Vagina (tissue), 2 donors: ENCODE data around the gene TUBD1. TPM values are rescaled to one million over a fixed set of nuclear protein-coding genes. Genes with fewer than 3 reads are reported as not detected.
"Not testable (repeated sequence)": the region's sequence is repeated elsewhere in the genome, so short reads cannot be mapped to it uniquely, and the experiment has no call there.

Source experiments
- DNase-seq, 2 donors: peaks; one replicate each; pipeline ENCODE4 v3.0.0-alpha.2; 2017; ENCODE audit errors: extremely low spot score in 2 of 2
- H3K27ac ChIP-seq: fragments of 200-600 bp; sonication (generic); one replicate; pipeline ENCODE4 v1.5.1; 2019
- H3K27me3 ChIP-seq: fragments of 200-600 bp; sonication (generic); one replicate; pipeline ENCODE4 v1.5.1; 2019
- H3K36me3 ChIP-seq, 2 donors: fragments of 200-600 bp; sonication (generic); one replicate each; pipeline ENCODE4 v1.5.1; 2017 to 2019
- H3K4me1 ChIP-seq: fragments of 200-600 bp; sonication (generic); one replicate; pipeline ENCODE4 v1.5.1; 2019
- H3K4me3 ChIP-seq, 2 donors: fragments of 200-600 bp; sonication (generic); 1 replicate in 1 of 2; 2 replicates in 1 of 2; pipeline ENCODE4 v1.5.1; 2016 to 2019
- H3K9me3 ChIP-seq: fragments of 200-600 bp; sonication (generic); one replicate; pipeline ENCODE4 v1.5.1; 2019
- CTCF ChIP-seq, 3 experiments: fragments of 450-650 bp in 2 of 3; fragments of 200-600 bp in 1 of 3; sonication (generic) in 1 of 3; IDR thresholded peaks; one replicate each; pipeline ENCODE4 v1.5.1; 2017 to 2019; ENCODE audit warnings: antibody characterized with exemption in 3 of 3, mild to moderate bottlenecking in 2 of 3, moderate library complexity in 2 of 3
- POLR2A ChIP-seq, 2 donors: fragments of 450-650 bp; IDR thresholded peaks; one replicate each; pipeline ENCODE4 v1.6.1; 2017; ENCODE audit warnings: antibody characterized with exemption in 2 of 2, mild to moderate bottlenecking in 2 of 2, moderate library complexity in 2 of 2
- POLR2AphosphoS5 ChIP-seq, 2 donors: sonication (generic); formaldehyde crosslinking; IDR thresholded peaks; one replicate each; pipeline ENCODE4 v1.9.0; 2017; ENCODE audit warnings: antibody characterized with exemption in 2 of 2, mild to moderate bottlenecking in 2 of 2, low read depth in 1 of 2; ENCODE audit not compliant: insufficient read depth in 1 of 2
- intact Hi-C: fragments of 100-400 bp; cut with DNase I; formaldehyde crosslinking; loops from one replicate; pipeline ENCODE4 v1.15.1; 2023
- total RNA-seq: library from RNA; depleted of rRNA; stranded (reverse); fragments of >200 nt; gene quantifications from one replicate; pipeline ENCODE4 v1.2.3, GENCODE V29; 2016

Gene TUBD1
- total RNA-seq, 1 donor from 2014 or later = 16.2 TPM

GRCh38 chr17:59830007-59830630 is 62.6 kb downstream of the TUBD1 start:
- intact Hi-C loops = no loop called here
- TF ChIP-seq CTCF (IDR thresholded peaks at IDR 0.05) (no peak), POLR2A (IDR thresholded peaks at IDR 0.05) (no peak), POLR2AphosphoS5 (IDR thresholded peaks at IDR 0.05; ENCODE audit: insufficient read depth in 1 of 2, low read depth in 1 of 2) (no peak)
- no peak for DNase-seq
- H3K36me3 ChIP-seq = no peaks in the 10 kb centered on the region
- no peaks in the 10 kb centered on the region for H3K27me3 ChIP-seq
- H3K4me3 ChIP-seq = no peak overlapping the region
- H3K9me3 ChIP-seq = no peaks in the 10 kb centered on the region
- peaks cover 62% of the 10 kb centered on the region for H3K4me1 ChIP-seq
- peak overlapping the region; percentile 78 for H3K27ac ChIP-seq

- H3K4me1 ChIP-seq = peaks cover 62% of the 10 kb centered on the region
- intact Hi-C loops = loop anchor here (5.0 kb wide), 1 partner anchor 42 kb away; no protein-coding TSS in a partner anchor
- H3K27me3 ChIP-seq = no peaks in the 10 kb centered on the region
- no peak for DNase-seq
- peak overlapping the region in 1 of 2 donors; percentile 7 for H3K4me3 ChIP-seq
- no peaks in the 10 kb centered on the region for H3K36me3 ChIP-seq
- H3K27ac ChIP-seq = peak overlapping the region; percentile 78
- no peaks in the 10 kb centered on the region for H3K9me3 ChIP-seq
- TF ChIP-seq CTCF (IDR thresholded peaks at IDR 0.05) (no peak), POLR2AphosphoS5 (IDR thresholded peaks at IDR 0.05; ENCODE audit: insufficient read depth in 1 of 2, low read depth in 1 of 2) (peak; percentile 20 to 75)
Measured at GRCh38 chr17:59829217-59830006, 63.3 kb downstream of the TUBD1 start.

GRCh38 chr17:59828819-59829216 is 63.9 kb downstream of the TUBD1 start:
- Histone ChIP-seq H3K4me1 (peaks cover 62% of the 10 kb centered on the region), H3K4me3 (peak overlapping the region in 1 of 2 donors; percentile 7), H3K27ac (peak overlapping the region; percentile 78)
- not testable (repeated sequence) for DNase-seq, H3K9me3 ChIP-seq, H3K36me3 ChIP-seq, H3K27me3 ChIP-seq
- intact Hi-C loops = loop anchor here (5.0 kb wide), 1 partner anchor 42 kb away; no protein-coding TSS in a partner anchor

DNA sequence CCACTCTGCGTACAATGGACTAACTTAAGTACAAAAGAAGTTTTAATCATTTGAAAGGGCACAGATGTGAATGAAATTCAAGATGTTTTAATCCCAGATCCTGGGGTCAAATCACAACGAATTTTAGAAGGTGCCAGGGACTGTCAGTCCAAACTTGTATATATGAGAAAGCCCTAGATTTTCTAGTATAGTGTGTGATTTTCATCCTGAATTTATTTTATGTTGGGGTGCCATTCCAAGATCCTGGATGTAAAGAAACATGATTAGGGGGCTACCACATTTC is 64.3 kb downstream of the TUBD1 start:
- Histone ChIP-seq H3K27me3 (no peaks in the 10 kb centered on the region), H3K4me3 (no peak overlapping the region), H3K27ac (peak overlapping the region; percentile 78), H3K4me1 (peaks cover 62% of the 10 kb centered on the region), H3K9me3 (no peaks in the 10 kb centered on the region), H3K36me3 (no peaks in the 10 kb centered on the region)
- intact Hi-C loops = loop anchor here (5.0 kb wide), 1 partner anchor 41 kb away; no protein-coding TSS in a partner anchor
- TF ChIP-seq POLR2A (IDR thresholded peaks at IDR 0.05) (no peak), CTCF (IDR thresholded peaks at IDR 0.05) (no peak), POLR2AphosphoS5 (IDR thresholded peaks at IDR 0.05; ENCODE audit: insufficient read depth in 1 of 2, low read depth in 1 of 2) (no peak)
- no peak for DNase-seq

GRCh38 chr17:59827721-59828477 is 64.8 kb downstream of the TUBD1 start:
- DNase-seq = no peak
- H3K9me3 ChIP-seq = no peaks in the 10 kb centered on the region
- H3K36me3 ChIP-seq = no peaks in the 10 kb centered on the region
- H3K4me1 ChIP-seq = peaks cover 62% of the 10 kb centered on the region
- H3K27ac ChIP-seq = peak overlapping the region; percentile 81
- TF ChIP-seq CTCF (IDR thresholded peaks at IDR 0.05) (no peak), POLR2AphosphoS5 (IDR thresholded peaks at IDR 0.05; ENCODE audit: insufficient read depth in 1 of 2, low read depth in 1 of 2) (no peak), POLR2A (IDR thresholded peaks at IDR 0.05) (no peak)
- no peaks in the 10 kb centered on the region for H3K27me3 ChIP-seq
- no peak overlapping the region for H3K4me3 ChIP-seq
- intact Hi-C loops = loop anchor here (5.0 kb wide), 1 partner anchor 41 kb away; no protein-coding TSS in a partner anchor
